GM12873 (cell line): ENCODE measurements around the gene MTMR1.

ENCODE experiments used
- CTCF ChIP-seq: IDR thresholded peaks from 2 replicates; pipeline ENCODE4 v1.5.1; 2012; ENCODE audit warnings: low read depth, mild to moderate bottlenecking, moderate library complexity, low read length, control low read depth; ENCODE audit not compliant: insufficient read depth; ENCODE audit errors: missing control alignments

The MTMR1 gene

GRCh38 chrX:150692831-150693724 lies at the start of gene MTMR1:
Gene MTMR1 (plus strand): TSS chrX:150693396. CDS start chrX:150693531, 135 bp downstream.
- no peak for TF ChIP-seq CTCF

- TF ChIP-seq CTCF, result no peak
Observed at GRCh38 chrX:150643958-150644357, 49.2 kb upstream of the MTMR1 start.

DNA sequence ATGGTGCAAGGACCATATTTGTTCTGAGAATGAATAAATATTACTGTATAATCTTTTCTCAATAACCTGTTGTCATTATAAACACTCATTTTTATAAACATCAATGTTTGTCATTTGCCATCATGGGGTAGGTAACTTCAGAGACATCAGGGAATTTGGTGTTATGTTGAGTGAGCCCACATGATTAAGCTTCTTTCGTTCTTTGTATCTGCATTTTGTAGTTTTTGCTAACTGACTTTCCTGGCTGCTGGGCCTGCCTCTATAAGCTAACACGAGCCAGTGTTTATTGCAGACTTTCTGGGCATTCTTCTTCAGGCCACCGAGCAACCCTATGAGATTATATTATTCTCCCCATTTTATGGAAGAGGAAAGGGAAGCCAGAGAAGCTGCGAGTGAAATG lies 48.8 kb upstream of the MTMR1 start:
- TF ChIP-seq CTCF, result no peak

DNA sequence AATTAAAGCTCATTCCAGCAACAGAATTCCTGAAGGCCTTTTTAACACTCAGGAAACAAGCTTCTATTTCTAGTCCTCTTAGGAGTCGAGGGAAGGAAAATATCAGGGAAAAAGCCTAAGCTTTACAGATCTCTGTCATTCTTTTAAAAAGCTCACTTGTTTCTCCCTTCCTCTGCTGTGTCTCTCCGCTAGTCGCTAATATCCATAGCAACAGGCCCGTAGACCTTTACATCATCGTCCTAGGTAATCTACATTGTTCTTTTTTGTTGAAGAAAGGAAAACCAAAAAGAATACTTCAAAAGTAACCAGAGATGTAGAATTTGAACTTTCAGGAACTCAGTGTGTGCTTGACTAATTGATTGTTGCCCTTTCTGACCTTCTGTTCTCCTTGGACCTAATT lies 45.9 kb upstream of the MTMR1 start:
- TF ChIP-seq CTCF, result no peak

GRCh38 chrX:150648296-150648940 lies 44.8 kb upstream of the MTMR1 start:
- no peak for TF ChIP-seq CTCF

GRCh38 chrX:150649096-150649870 lies 43.9 kb upstream of the MTMR1 start:
- no peak for TF ChIP-seq CTCF

GRCh38 chrX:150651906-150652305 lies 41.3 kb upstream of the MTMR1 start:
- no peak for TF ChIP-seq CTCF
